ENCODE data around the gene EGFL7.

Gene EGFL7

DNA sequence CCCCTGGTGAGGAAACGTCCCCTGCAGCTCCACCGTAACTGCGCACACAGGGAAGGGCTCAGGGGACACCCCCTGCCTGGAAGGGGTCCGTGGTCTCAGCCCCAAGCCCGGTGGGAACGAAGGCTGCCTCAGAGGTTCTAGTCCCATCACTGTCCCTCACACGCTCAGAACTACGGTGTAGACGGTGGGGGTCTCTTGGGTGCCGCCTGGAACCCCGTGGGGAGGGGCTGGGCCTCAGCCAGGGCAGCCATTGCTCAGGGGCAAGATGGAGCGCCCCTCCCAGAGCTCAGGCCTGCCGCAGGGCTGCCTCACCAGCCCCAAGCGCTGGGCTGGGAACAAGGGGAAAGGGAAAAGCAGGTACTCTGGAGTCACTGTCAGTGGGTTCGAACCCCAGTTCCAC lies 21.6 kb downstream of the EGFL7 start:
- in situ Hi-C loops (cut with HindIII; ENCODE audit: low sequenced_read_pairs): no loop called here

DNA sequence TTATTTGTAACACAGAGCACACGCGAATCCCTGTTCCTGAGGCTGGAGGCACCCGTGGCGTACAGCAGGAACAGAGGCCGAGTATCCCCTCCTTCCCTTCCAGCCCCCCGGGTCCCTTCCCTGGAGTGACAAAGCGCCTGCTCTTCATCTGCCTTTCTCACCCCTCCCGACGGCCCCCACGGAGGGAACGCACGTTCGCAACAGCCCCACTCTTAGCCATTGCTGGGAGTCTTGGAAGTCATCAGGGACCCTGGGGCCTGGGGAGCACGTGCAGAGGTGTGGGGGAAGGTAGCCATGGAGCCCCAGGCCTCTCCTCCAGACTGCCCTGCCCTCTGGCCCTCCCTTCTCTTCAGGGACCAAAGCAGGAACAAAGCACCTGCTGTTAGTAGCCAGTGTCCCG lies 22.1 kb downstream of the EGFL7 start:
- in situ Hi-C loops (cut with HindIII; ENCODE audit: low sequenced_read_pairs): no loop called here

DNA sequence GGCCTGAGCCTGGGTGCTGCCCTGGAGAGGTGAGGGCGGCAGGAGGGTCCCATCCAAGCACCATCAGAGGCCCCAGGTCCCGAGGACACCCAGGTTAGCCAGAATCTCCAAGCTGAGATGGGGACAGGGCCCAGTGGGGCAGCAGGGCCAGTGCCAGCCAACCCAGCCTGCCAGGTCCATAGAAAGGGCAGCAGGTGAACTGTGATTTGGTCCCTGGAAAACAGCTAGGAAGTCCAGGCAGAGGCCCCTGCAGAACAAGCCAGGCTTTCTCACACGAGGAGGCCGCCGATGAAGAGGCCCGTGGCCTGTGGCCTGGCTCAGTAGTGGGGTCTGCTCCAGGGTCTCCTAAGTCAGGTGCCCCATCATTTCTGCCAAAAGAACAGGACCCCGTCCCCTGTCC lies 22.5 kb downstream of the EGFL7 start:
- in situ Hi-C loops (cut with HindIII; ENCODE audit: low sequenced_read_pairs): no loop called here

DNA sequence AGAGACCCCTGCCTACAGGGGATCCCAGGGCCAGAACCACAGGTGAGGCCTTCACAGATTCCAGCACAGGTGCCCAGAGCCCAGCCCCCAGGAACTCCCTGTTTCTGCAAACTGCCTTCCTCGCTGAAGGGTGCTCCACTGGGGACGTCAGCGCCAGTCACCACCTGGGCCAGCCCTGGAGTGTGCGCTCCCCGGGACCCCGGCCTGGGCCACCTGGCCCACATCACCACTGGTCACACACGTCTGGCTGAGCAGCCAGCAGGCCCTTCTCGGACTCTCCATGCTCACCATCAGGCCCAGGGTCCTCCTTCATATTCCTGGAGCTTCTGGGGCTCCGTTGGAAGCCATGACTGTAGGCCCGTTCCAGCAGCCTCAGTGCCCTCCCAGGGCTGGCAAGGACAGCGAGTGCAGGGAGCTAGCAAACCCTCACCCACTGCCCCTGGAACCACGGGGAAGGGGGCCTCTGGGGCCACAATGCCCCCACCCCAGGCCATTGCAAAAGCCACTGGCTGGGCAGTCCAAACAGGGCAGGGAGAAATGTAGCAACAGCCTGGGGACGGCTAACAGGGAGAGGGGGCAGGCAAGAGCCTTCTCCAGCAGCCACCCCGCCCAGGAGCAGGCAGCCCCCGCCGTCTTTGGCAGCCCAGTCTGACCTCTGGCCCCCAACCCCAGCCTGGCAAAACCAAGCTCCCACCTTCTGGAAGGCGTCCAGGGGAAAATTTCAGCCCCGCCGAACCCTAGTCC lies 23.2 kb downstream of the EGFL7 start:
- in situ Hi-C loops (cut with HindIII; ENCODE audit: low sequenced_read_pairs): no loop called here

DNA sequence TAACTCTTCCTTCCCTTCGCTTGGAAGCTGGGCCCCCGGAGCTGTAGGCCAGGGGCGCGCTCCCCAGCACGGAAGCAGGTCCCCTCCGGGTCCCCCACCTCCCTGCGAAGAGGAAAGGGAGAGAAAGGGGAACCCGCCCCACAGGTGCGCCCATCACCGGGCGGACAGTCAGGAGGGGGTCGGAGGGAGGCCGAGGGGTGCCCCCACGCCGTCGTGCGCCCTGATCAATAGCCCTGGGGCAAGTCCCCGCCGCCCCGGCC lies 23.7 kb downstream of the EGFL7 start:
- in situ Hi-C loops (cut with HindIII; ENCODE audit: low sequenced_read_pairs): no loop called here

DNA sequence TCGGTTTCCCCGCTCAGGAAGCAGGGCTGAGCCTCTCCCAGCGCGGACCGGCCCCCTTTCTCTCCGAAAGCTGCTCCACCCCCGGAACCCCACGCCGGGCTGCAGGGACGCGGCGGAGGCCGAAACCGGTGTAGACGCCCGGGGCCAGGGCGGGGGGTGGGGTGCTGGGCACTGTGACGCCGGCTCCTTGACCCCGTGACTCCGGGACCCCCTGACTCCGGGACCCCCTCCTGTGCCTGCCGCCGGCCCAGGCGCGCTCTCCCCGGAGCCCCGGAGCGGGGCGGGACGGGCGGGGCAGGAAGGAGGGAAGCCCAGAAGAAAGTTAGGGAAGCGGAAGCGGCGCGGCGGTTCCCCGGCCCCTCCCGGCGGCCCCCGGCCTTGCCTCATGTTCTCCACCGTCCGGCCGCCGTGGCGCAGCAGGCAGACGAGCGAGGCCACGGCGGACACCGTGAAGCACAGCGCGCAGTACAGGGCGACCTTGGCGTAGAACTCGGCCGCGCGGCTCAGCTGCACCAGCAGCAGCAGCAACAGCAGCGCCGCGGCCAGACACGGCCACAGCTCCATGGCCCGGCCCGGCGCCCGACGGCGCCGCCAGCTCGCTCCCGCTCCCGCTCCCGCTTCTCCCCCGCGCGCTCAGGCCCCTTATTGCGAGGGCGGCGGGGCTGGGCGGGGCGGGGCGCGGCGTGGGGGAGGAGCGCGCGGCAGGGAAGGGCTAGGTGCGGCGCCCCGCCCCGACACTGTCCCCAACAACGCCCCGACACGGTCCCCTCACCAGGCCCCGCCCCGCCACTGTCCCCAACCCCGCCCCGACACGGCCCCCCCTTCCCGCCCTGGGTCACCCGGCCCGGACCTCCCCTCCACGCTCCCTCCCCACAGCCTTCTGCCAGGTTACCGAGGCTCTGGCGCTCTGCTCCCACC lies 24.3 kb downstream of the EGFL7 start, which contains the start of gene AGPAT2:
AGPAT2 (minus strand) TSS at position 664 of the 918 bp plus-strand sequence; CDS start at position 564, 100 bp downstream.
- in situ Hi-C loops (cut with HindIII; ENCODE audit: low sequenced_read_pairs): no loop called here

DNA sequence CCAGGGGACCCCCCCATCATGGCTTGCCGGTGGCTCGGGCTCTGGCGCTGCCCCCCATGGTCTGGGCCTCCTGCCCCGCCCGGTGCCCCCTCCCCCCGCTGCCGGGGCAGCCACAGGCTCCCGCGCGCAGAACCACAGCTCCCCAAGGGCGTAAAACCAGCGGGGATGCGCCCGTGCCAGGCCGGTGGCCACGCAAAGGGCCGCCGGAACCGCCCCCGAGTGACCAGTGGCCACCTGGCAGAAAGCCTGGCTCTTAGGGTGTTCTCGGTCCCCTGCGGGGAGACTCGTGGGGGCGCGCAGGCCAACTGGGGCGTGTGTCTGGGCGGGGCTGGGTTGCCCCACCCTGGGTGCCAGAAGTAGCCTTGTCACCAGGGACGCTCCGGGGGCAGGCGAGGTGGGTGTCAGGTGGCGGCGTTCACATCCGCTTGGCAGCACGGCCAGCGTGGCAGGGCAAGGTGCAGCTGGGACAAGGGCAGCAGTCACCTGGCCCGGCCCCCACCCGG lies 25.1 kb downstream of the EGFL7 start:
- in situ Hi-C loops (cut with HindIII; ENCODE audit: low sequenced_read_pairs): no loop called here

DNA sequence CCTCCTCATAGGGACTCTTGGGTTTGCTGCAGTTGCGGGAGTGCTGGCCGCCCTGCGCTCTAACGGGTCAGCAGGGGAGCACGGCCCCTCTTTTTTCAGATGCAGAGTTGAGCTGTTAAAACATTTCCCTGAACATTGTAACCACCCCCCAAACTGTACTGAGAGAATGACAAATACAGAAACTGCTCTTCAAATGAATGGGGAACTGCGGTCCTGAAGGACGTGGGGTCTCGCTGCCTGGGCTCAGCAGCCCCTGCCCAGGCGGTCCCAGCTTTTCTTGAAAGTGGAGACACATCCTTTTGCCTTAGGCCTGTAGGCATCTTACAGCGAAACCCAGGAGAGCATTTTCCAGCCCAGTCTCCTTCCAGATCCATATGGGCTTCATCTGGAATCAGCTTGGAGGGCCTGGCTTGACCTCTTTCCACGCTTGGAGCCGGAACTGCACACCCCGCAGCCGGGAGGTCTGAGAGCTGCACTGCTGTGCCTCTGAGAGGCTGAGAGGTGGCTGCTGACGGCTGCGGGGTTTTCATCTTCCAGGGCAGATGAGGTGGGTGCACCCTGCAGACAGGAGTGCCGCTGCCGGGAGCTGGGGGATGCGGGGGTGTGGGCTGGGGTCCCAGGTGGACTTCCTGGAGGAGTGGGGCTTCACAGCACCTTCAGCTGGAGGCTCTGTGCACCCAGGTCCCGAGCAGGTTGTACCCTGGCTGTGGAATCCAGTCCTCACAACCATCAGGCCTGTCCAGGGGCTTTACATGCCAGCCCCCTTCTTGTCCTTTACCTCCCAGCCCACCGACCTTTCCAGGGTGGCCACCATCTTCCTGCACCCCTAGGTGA lies 25.8 kb downstream of the EGFL7 start:
- in situ Hi-C loops (cut with HindIII; ENCODE audit: low sequenced_read_pairs): no loop called here

DNA sequence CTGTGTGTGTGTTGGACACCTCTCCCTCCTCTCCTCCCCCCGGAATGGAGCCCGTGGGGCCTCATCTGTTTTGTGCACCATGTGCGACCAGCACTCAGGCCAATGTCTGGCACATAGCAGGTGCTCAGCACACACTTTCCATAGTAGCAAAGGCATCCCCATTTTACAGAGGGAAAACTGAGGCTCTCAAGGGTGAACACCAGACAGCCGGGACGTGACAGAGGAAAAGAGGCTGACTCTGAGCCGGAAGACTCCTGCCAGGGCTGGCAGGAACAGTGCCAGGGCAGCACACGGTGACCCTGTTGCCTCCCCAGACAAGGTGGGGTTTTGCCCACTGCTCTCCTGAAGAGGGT lies 26.4 kb downstream of the EGFL7 start:
- in situ Hi-C loops (cut with HindIII; ENCODE audit: low sequenced_read_pairs): no loop called here

DNA sequence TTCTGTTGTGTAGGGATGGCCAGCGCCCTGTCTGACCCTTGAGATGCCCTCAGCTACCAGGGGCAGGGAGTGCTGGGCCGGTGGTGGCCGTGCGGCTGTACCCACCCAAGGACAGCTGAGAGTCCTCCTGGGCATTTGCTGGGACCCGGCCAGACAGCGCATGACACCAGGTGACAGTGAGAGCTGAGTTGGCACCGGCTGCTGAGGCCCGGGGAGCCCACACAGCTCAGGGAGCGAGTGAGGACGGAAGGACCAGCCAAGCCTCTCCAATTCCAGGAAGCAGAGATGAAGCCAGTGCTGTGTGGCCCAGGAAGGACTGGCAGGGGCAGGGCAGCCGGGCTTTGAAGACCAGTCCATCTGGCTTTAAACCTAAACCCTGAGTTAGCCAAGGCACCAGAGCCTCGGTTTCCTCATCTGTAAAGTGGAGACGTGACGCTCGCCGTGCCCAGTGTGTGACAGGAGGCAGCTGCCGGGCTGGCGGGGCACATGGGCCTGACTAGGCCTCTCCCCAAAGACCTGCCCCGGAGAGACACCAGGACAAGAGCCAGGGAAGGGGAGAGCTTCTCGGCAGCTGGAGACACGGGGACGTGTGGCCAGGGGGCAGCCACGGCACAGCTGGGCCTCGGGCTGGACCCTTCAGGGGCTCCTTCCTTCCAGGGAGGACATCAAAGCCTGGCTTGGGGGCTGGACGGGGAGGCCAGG lies 27.5 kb downstream of the EGFL7 start:
- in situ Hi-C loops (cut with HindIII; ENCODE audit: low sequenced_read_pairs): no loop called here

DNA sequence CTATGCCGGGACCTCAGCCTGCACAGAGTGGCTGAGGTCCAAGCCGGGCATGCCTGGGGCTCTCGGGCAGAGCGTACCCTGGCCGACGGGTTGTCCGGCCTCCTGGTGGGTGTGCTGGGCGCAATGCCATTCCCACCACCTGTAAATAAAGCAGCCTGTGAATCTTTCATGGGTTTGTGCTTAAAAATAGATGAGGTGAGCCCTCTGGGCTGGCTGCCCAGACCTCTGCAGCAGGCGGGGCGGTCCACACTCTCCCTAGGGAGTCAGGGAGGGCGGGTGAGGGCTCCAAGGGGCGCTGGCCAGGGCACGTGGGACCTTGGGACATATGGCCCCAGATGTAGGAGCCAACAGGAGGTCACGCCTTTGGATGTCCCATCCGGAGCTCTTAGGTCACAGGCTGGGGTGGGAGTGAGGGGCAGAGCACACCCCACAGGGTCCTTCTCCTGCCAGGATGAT lies 28.1 kb downstream of the EGFL7 start:
- in situ Hi-C loops (cut with HindIII; ENCODE audit: low sequenced_read_pairs): no loop called here

DNA sequence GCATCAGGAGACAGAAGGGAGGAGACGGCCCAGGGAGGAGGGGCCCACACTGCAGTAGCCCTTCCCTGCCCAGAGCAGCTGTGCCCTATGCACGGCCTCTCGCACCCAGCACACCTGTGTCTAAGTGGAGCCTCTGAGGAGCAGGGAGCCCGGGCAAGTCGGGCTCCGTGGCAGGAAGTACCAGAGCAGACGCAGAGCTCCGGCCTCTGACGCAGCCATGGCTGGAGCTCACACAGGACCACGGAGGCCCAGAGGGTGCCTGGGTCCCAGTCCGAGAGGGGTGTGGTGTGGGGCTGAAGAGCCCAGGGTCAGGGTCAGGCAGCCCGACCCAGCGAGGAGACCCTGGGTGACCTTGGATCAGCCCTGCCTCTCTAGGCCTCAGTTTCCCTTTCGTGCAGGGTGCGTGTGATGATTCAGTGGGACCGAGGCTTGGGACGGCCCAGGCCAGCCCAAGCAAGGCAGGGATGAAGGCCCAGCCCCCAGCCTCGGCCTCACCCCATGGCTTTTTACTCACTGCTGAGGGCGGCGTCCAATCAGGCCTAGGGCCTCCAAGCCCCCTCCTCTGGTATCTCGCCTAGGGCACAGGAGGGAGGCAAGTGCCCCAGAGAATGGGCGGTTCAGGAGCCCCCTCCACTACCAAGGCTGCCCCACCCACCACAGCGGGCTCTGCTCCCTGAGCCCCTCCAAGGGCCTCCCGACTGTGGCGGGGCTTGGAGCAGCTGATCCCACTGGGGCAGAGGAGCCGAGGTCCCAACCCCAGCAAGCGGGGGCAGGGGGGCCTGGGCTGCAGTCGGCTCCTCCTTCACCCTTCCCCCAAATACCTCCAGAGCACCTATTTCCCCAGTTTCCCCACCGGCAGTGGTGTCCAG lies 28.8 kb downstream of the EGFL7 start:
- in situ Hi-C loops (cut with HindIII; ENCODE audit: low sequenced_read_pairs): no loop called here

DNA sequence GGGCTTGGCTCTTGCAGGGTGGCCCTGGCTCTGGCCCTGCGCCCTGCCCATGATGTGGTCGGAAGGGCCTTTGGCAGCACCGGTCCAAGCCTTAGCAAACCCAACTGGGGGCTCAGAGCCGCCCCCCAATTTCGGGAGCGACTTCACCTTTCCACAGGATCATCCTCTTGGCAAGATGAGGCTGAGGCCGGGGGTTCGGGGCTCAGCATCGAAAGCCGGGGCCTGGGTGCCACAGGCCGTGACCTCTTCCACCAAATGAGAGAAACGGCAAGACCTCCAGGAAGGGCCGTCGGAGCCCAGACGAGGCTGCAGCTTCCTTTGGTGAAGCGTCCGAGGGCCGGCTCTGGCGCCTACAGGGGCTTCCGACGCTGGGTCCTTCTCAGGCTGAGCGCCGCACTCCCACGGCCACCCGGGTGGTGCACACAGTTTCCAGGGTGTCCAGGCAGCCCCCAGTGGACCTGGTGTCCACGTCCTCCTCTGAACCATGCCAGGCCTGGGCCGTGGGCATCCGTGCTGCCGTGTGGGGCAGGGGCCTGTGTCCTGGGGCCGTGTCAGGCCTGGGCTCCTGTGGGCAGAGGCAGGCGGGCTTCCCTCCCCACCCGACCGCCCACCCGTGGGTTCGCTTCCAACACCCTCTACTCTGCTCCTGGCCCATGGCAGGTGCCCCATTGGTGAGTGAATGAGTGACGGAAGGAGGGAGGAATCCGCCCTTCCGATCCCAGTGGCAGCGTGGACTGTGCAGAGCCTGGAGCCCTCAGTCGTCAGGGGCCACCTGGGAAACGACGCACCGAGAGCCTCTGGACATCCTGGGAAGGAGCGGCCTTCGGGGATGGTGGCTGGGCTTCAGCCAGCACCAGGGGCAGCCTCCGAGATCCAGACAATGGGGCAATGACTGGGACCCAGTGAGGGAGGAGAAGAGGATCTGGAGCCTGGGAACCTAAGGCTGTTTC lies 29.7 kb downstream of the EGFL7 start:
- in situ Hi-C loops (cut with HindIII; ENCODE audit: low sequenced_read_pairs): no loop called here

DNA sequence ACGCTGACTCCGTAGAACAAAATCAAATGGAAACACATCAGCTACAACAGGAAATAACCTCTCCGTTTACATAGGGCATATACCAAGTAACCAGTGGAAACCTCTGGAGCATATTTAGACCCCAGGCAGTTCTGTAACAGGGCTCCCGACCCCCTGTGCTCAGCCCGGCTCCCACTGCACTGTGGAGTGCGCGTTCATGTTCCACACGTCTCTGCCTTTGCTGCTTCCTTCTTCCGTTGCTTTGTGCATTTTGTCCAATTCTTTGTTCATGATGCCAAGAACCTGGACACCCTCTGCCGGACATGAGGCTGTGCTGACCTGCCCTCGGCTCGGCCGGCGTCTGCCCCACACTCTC lies 30.4 kb downstream of the EGFL7 start:
- in situ Hi-C loops (cut with HindIII; ENCODE audit: low sequenced_read_pairs): no loop called here

DNA sequence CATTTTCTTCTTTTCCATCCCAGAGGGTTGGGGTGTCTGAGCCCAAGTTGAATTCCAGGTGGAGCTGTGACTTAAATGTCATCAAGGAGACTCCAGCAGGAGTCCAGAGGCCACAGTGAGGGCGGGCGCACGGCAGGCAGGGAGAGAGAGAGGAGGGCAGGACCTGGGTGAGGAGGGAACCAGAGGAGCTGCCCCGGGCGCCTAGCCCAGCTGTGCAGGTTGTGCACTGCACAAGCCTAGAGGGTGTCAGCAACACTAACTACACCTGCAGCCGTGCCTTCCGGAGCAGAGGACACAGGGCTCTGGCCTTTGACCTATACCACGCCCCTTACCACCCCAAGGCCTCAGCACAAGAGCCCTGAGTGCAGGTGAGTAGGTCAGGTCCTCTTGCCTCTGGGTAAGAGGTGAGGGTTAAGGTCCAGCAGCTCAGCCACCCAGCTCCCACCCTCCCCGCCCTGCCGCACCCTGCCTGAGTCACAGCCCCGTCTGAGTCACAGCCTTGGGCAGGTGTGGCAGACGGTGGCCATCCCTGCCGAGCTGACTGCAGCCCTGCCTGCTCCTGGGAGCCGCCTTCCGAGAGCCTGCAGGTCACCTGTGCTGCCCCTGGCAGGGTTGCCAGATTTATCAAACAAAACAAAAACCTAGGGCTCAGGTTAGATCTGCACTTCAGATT lies 30.9 kb downstream of the EGFL7 start:
- in situ Hi-C loops (cut with HindIII; ENCODE audit: low sequenced_read_pairs): no loop called here

DNA sequence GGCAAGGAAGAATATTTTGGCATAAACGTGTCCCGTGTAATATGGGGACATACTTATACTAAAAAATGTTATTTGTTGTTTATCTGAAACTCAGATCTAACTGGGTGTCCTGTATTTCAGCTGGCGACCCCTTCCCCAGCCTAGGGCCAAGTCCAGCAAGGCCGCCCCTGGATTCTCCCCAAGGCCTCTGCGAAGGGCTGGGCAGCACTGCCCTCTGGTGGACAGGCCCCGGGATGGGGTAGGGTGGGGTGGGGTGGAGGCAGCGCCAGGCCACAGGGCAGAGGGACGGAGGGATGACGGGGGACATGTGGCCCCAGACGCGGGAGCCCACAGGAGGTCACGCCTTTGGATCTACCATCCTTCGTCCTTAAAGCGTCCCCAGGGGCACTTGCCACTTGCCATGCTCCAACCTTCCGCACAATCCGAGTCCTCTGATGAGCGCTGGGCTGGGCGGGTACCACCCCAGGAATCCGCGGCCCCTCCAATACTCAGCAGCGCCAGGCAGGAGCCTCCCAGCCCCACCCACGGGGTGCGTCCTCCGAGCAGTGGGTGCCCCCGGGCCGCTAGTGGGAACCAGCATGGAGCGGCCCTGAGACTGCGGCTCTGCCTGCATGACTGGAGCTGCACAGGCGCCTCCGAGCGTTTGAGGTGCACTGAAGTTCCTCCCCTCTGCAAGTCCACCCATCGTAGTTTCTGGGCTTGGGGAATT lies 31.6 kb downstream of the EGFL7 start:
- in situ Hi-C loops (cut with HindIII; ENCODE audit: low sequenced_read_pairs): no loop called here

DNA sequence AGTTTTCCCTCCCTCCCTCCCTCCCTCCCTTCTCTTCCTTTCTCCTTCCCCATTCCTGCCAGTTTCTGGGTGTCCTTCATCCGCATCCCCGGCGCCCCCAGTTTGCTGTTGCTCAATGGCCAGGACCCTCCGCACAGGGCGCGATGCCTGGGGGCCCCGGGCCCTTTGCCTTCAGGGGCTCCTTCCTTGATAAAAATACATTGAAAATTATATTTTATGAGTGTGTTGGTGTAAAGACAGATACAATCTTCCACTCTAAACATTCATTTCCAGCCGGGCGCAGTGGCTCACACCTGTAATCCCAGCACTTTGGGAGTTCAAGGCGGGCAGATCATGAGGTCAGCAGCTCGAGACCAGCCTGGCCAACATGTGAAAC lies 32.1 kb downstream of the EGFL7 start:
- in situ Hi-C loops (cut with HindIII; ENCODE audit: low sequenced_read_pairs): no loop called here

Data from endothelial cell of hepatic sinusoid (primary cell).